GM12878 (cell line): Measurements from ENCODE around the gene HSF4. TPM values are rescaled to one million over a fixed set of nuclear protein-coding genes. Genes with fewer than 3 reads are reported as not detected.

Experiments
- ATAC-seq: fragments of 200-7000 bp; cut with Tn5 transposase; 3 replicates; pipeline ENCODE4 v1.9.1; 2020; ENCODE audit warnings: mild to moderate bottlenecking, moderate library complexity
- BruUV-seq: library from RNA; stranded (reverse); fragments of 400-500 nt; replicated peaks from 2 replicates; lab custom pipeline; 2021; lab: Mats Ljungman, UMichigan
- CTCF ChIA-PET: fragments of 300-600 bp; sonication (Branson Sonifier 250); formaldehyde crosslinking; extraction: SDS; loops from one replicate; lab custom pipeline; 2021; ENCODE audit warnings: inconsistent platforms; lab: Yijun Ruan, JAX
- POLR2A ChIA-PET: fragments of 350-600 bp; formaldehyde crosslinking; extraction: SDS; loops from one replicate; lab custom pipeline; 2021; ENCODE audit warnings: inconsistent platforms; lab: Charles Lee
- RAD21 ChIA-PET: fragments of 300-600 bp; sonication (Branson Sonifier 250); formaldehyde crosslinking; loops from one replicate; lab custom pipeline; 2023; ENCODE audit warnings: antibody characterized with exemption; ENCODE audit not compliant: unreplicated experiment; lab: Charles Lee
- SMC1A ChIA-PET: fragments of 300-600 bp; sonication (Branson Sonifier 250); formaldehyde crosslinking; loops from one replicate; lab custom pipeline; 2023; ENCODE audit not compliant: unreplicated experiment, uncharacterized antibody; lab: Charles Lee
- DNase-seq: peaks from one replicate; pipeline ENCODE4 v3.0.0-alpha.2; 2011; ENCODE audit warnings: low read depth, low spot score
- FAIRE-seq: peaks from 3 replicates; lab custom pipeline; 2011; peaks lifted over from hg19 to GRCh38; lab: Jason Lieb, UNC
- H2AFZ ChIP-seq: 2 replicates; pipeline ENCODE4 v1.6.0; 2011; ENCODE audit warnings: low read depth, low read length, control low read depth; ENCODE audit not compliant: control insufficient read depth
- H3K27ac ChIP-seq: 2 replicates; pipeline ENCODE4 v1.5.1; 2011; ENCODE audit warnings: control low read depth; ENCODE audit not compliant: control insufficient read depth, insufficient read depth
- H3K27me3 ChIP-seq, 2 experiments: replicated peaks in 1 of 2; 2 replicates each; pipeline versions ENCODE4 v1.6.0 to v1.6.1; 2011; ENCODE audit warnings: low read length in 1 of 2; ENCODE audit not compliant: control insufficient read depth in 2 of 2, insufficient read depth in 2 of 2
- H3K36me3 ChIP-seq, 2 experiments: 2 replicates each; pipeline ENCODE4 v1.5.1; 2011; ENCODE audit warnings: low read length in 1 of 2; ENCODE audit not compliant: control insufficient read depth in 2 of 2, insufficient read depth in 2 of 2
- H3K4me1 ChIP-seq: 2 replicates; pipeline ENCODE4 v1.6.1; 2011; ENCODE audit warnings: mild to moderate bottlenecking, low read length, moderate library complexity, mixed read lengths; ENCODE audit not compliant: control insufficient read depth, insufficient read depth
- H3K4me2 ChIP-seq: 2 replicates; pipeline ENCODE4 v1.6.0; 2011; ENCODE audit warnings: control low read depth; ENCODE audit not compliant: control insufficient read depth, insufficient read depth
- H3K4me3 ChIP-seq: fragments of 200-600 bp; sonication (generic); 2 replicates; pipeline ENCODE4 v1.5.1; 2016
- H3K79me2 ChIP-seq: 2 replicates; pipeline ENCODE4 v1.6.0; 2011; ENCODE audit warnings: low read length; ENCODE audit not compliant: control insufficient read depth, insufficient read depth
- H3K9ac ChIP-seq: 2 replicates; pipeline ENCODE4 v1.8.0; 2011; ENCODE audit warnings: low read length, control low read depth, mixed read lengths; ENCODE audit not compliant: control insufficient read depth, insufficient read depth
- H3K9me3 ChIP-seq: replicated peaks from 3 replicates; pipeline ENCODE4 v1.5.1; 2011; ENCODE audit warnings: mild to moderate bottlenecking, low read length; ENCODE audit not compliant: control insufficient read depth, insufficient read depth
- H4K20me1 ChIP-seq: 2 replicates; pipeline ENCODE4 v1.6.0; 2011; ENCODE audit not compliant: control insufficient read depth, insufficient read depth
- ETV6 ChIP-seq, 2 experiments: fragments of 450-650 bp in 1 of 2; IDR thresholded peaks in 1 of 2; conservative IDR thresholded peaks in 1 of 2; 2 replicates each; pipeline ENCODE4 v1.6.1; 2014; ENCODE audit warnings: antibody characterized with exemption in 1 of 2, borderline replicate concordance in 1 of 2, low read depth in 1 of 2, mild to moderate bottlenecking in 1 of 2, moderate library complexity in 1 of 2
- FOXK2 ChIP-seq: fragments of 450-650 bp; IDR thresholded peaks from 2 replicates; pipeline ENCODE4 v1.6.1; 2017; ENCODE audit warnings: mild to moderate bottlenecking, moderate library complexity
- RELB ChIP-seq: fragments of 450-650 bp; IDR thresholded peaks from 2 replicates; pipeline ENCODE4 v1.6.1; 2017; ENCODE audit warnings: low read depth, mild to moderate bottlenecking, moderate library complexity
- SMARCA5 ChIP-seq: fragments of 450-650 bp; IDR thresholded peaks from 2 replicates; pipeline ENCODE4 v1.6.1; 2017; ENCODE audit warnings: mild to moderate bottlenecking
- SMC3 ChIP-seq: IDR thresholded peaks from 2 replicates; pipeline ENCODE4 v1.6.1; 2011; ENCODE audit warnings: low read length, improper control_type of control experiment, borderline replicate concordance
- SUPT20H ChIP-seq: IDR thresholded peaks from 2 replicates; pipeline ENCODE4 v1.6.1; 2011; ENCODE audit warnings: low read depth, mild to moderate bottlenecking, low read length, moderate library complexity, borderline replicate concordance; ENCODE audit not compliant: control insufficient read depth
- SUZ12 ChIP-seq: fragments of 200-600 bp; sonication (generic); IDR thresholded peaks from one replicate; pipeline ENCODE4 v1.6.1; 2018; ENCODE audit warnings: antibody characterized with exemption, mild to moderate bottlenecking; ENCODE audit not compliant: unreplicated experiment
- TCF3 ChIP-seq: IDR thresholded peaks from 2 replicates; pipeline ENCODE4 v1.6.1; 2012; ENCODE audit warnings: low read depth, mild to moderate bottlenecking, low read length, borderline replicate concordance; ENCODE audit not compliant: insufficient read depth
- ZBTB33 ChIP-seq: fragments of 450-650 bp; IDR thresholded peaks from 2 replicates; pipeline ENCODE4 v1.6.1; 2017; ENCODE audit warnings: mild to moderate bottlenecking
- ZNF207 ChIP-seq: fragments of 450-650 bp; IDR thresholded peaks from 2 replicates; pipeline ENCODE4 v1.6.1; 2014; ENCODE audit warnings: antibody characterized with exemption, mild to moderate bottlenecking, borderline replicate concordance
- ZNF592 ChIP-seq: fragments of 450-650 bp; IDR thresholded peaks from 2 replicates; pipeline ENCODE4 v1.6.1; 2017; ENCODE audit warnings: mild to moderate bottlenecking, moderate library complexity
- whole genome bisulfite sequencing: methylation state at CpG from one replicate; pipeline ENCODE4 v1.1.6; 2016; ENCODE audit warnings: low lambda C conversion rate; ENCODE audit not compliant: insufficient replicate concordance, insufficient coverage; ENCODE audit errors: missing lambda C conversion rate; 5-methylcytosine and 5-hydroxymethylcytosine counted together
- in situ Hi-C: fragments of 300-500 bp; cut with MboI; formaldehyde crosslinking; loops from 9 replicates; pipeline ENCODE4 v1.14.3; 2018; ENCODE audit warnings: mixed read lengths
- intact Hi-C: fragments of 100-400 bp; cut with micrococcal nuclease; formaldehyde crosslinking; loops from one replicate; pipeline ENCODE4 v1.14.2; 2022; ENCODE audit not compliant: unreplicated experiment
- polyA plus RNA-seq, 11 experiments: library from polyadenylated mRNA; depleted of rRNA in 4 of 11; unstranded in 6 of 11; stranded (reverse) in 5 of 11; fragments of >200 nt; fragmentation: Nextera tagmentation in 4 of 11; fragmentation: Illumina TruSeq in 1 of 11; extraction: Ambion mirVana in 4 of 11; extraction: Trizol in 1 of 11; gene quantifications; 1 replicate in 1 of 11; 2 replicates in 10 of 11; pipeline versions ENCODE4 v1.2.1 to v1.2.3, GENCODE V29; 2011 to 2016; ENCODE audit warnings: inconsistent platforms in 2 of 11, missing spikeins in 2 of 11, low read depth in 1 of 11
- total RNA-seq, 4 experiments: library from RNA; depleted of rRNA in 3 of 4; stranded (reverse); fragments of >200 nt in 3 of 4; fragmentation: Illumina TruSeq in 1 of 4; extraction: Trizol in 1 of 4; gene quantifications; 2 replicates each; pipeline versions ENCODE4 v1.2.1 to v1.2.3, GENCODE V29; 2013 to 2021

The HSF4 gene
- total and polyA plus RNA-seq, 10 of the 15 experiments (the other 5 are each of a cell fraction or from before 2014, with no cell fraction given): 0.31 to 9.9 (median 2.6) TPM; not detected in 1

- no peak for TF ChIP-seq ZNF592
- TF ChIP-seq RELB: no peak
- TF ChIP-seq SUZ12: no peak
Measured at GRCh38 chr16:67128417-67128816, 36.1 kb upstream of the HSF4 start (continued).

GRCh38 chr16:67128887-67129286 is 35.7 kb upstream of the HSF4 start:
- intact Hi-C loops: no loop called here
- CTCF ChIA-PET: interaction anchor here (0.6 to 2.2 kb wide), 4 partner anchors 13 to 111 kb away, joined by 3 to 8 read pairs (median 4); no protein-coding TSS in a partner anchor
- H3K9me3 ChIP-seq: no peaks in the 10 kb centered on the region
- TF ChIP-seq SUZ12: no peak
- no peak for TF ChIP-seq FOXK2
- TF ChIP-seq ZBTB33: no peak
- TF ChIP-seq ETV6 (conservative IDR thresholded peaks at IDR 0.05 in 1 of 2, IDR thresholded peaks at IDR 0.05 in 1 of 2; ENCODE audit: borderline replicate concordance in 1 of 2, low read depth in 1 of 2): no peak
- TF ChIP-seq ZNF207: no peak
- TF ChIP-seq SMC3: no peak
- TF ChIP-seq TCF3: no peak
- no peak for TF ChIP-seq SMARCA5
- TF ChIP-seq SUPT20H: no peak
- H3K79me2 ChIP-seq: no peaks in the 10 kb centered on the region
- H3K27me3 ChIP-seq: no peaks in the 10 kb centered on the region
- FAIRE-seq: no peak
- in situ Hi-C loops: no loop called here
- no peak overlapping the region for H3K4me2 ChIP-seq
- peaks cover 5 to 10% of the 10 kb centered on the region in 2 experiments for H3K36me3 ChIP-seq
- RAD21 ChIA-PET: interaction anchor here (1.1 kb wide), 1 partner anchor 110 kb away, joined by 3 read pairs; no protein-coding TSS in a partner anchor
- no peak overlapping the region for H3K27ac ChIP-seq
- no peak for ATAC-seq
- no peaks in the 10 kb centered on the region for H3K4me1 ChIP-seq
- H3K9ac ChIP-seq: no peak overlapping the region
- POLR2A ChIA-PET: no interaction called here
- no TSS peak for BruUV-seq
- no peak for DNase-seq
- H3K4me3 ChIP-seq: no peak overlapping the region
- WGBS: 81% methylated on average over 3 of the region's 3 CpGs
- H4K20me1 ChIP-seq: no peaks in the 10 kb centered on the region
- SMC1A ChIA-PET: interaction anchor here (0.9 to 1.6 kb wide), 3 partner anchors 10 to 47 kb away, joined by 3 to 5 read pairs (median 3); no protein-coding TSS in a partner anchor
- H2AFZ ChIP-seq: no peak overlapping the region
